M059J (cell line): ENCODE measurements around the gene DLST. TPM values are rescaled to one million over a fixed set of nuclear protein-coding genes. Genes with fewer than 3 reads are reported as not detected.

Source experiments
- DNase-seq: peaks from one replicate; pipeline ENCODE4 v3.0.0-alpha.2; 2012; ENCODE audit warnings: low read depth
- total RNA-seq: library from RNA; depleted of rRNA; stranded (reverse); fragments of >200 nt; shearing (Covaris generic); gene quantifications from 2 replicates; pipeline ENCODE4 v1.2.3, GENCODE V29; 2014; rRNA removed

Gene DLST
- 28.5 and 36.1 TPM in 2 replicates for total RNA-seq

DNA sequence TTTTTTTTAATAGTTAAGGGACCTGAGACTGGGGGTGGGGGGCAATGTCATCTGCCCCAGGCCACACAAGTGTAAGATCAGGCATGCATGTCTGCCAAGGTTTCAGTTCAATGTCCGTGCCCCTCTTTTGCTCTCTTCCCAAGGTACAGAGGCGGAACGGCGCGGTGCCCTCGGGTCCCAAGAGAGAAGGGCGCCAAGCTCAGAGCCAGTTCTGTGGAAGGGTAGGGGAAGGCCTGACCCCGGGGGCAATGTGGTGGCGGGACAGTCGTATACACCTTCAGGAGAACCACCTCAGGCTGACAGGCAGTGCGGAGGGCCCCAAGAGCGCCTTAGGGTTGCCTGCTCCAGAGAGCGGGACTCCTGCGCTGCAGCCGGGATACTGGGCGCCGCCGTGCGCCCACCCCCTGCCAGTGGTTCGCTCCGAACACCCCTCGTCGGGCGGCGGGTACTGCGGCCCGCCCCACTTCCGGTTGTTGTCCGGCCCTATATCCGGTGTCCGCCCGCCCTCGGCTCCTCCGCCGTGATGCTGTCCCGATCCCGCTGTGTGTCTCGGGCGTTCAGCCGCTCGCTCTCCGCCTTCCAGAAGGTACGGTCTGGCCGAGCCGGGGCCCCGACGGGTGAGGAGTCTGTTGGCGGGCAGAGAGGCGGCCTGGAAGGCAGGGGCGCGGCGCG is at the start of gene DLST:
Gene DLST (plus strand): TSS at position 486 of the 672 bp plus-strand sequence. CDS start 38 bp downstream, at position 524.
- peak; percentile 78 for DNase-seq

GRCh38 chr14:74832849-74833248 is 48.9 kb upstream of the DLST start:
- DNase-seq: no peak

- peak; percentile 50 for DNase-seq
Measured at GRCh38 chr14:74834692-74835392, 46.9 kb upstream of the DLST start.

- DNase-seq: no peak
Measured at GRCh38 chr14:74835645-74836250, 46.0 kb upstream of the DLST start.

DNA sequence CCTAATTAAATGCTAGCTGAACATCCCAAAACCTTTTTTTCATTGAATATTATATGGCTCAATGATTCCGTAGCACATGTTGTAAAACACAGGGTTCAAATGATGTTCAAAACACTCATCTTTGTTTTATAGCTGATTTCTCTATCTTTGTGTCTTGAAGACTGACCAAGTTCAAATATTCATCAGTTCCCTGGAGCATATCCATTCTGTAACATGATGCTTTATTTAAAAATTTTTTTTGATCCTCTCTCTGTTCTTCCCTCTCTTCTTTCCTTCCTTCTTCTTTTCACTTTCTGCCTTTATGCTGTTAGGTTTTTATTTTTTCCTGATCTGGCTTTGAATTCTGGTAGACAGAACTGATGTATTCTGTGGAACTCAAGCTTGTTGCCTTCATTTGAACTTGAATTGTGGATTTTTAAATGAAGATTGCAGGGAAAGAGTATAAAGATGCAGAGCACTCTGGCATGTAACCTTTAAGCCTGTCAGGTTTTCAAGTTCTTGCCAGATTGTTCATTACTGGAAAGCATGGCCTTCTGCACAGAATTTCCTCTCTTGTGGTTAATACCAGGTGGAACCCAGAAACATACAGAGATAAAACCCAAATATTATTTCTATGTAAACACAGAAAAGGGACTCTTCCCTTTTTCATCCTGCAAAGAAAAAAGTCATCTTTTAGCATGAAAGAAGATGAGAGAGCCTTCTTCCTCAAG is 45.3 kb upstream of the DLST start:
- no peak for DNase-seq

GRCh38 chr14:74838166-74838565 is 43.5 kb upstream of the DLST start:
- no peak for DNase-seq

DNA sequence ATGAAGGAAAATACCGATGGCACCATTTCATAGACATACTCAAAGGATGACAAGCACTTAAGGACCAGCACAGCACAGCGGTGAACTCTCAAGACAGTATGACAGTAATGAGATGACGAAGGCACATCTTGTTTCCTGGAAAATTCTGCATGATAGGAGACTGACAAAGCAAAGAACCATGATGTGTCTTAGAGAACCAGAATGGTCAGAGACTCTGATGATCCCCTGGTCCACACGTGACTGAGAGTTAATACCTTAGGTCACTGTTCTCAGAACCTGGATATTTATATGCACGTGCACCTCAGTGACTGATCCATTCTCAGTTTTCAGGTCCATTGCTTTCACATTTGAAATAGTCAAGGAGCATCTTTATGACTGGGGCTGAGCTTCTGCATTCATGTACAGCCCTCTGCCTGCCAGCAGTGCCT is 41.1 kb upstream of the DLST start:
- no peak for DNase-seq

DNA sequence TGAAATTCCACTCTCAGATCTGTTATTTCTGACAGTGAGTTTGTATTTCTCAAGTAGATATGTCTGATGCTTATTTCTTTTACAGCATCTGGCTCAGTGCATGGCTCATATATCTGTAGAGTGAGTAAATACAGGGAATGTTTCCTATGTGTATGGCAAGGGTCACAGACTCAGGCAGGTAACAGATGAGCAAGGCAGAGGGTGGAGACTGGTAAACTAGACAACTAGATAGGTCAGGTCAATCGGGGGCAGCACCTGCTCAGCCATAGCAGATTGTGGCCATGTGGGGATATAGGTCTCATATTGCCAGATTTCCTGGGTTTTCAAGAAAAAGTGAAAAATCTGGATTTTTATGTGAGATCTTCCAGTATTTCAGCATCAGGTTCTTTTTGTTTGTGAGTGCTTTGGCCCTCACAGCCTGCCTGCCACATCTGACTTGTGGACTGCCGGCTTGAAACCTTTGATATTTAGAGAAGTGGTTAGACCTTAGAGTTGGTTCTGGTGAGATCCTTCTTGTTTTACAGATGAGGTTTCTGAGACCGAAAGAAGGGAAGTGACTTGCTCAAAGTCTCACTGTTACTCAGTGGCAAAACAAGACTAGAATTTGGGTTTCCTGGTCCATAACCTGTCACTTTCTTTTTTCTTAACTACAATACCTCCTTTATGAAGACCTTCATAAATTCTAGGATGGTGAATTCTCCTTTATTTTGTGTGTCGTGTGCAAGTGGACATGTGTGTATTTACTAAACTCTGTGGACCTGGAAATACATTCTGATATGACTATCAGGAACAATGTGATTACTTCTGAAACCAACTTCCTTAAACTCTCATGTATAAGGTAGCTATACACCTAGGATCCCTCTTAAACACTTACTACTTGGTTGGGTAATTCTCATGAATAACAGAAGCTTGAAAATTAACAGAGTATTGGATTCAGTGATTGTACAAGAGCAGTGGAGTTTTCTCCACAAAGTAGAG is 40.2 kb upstream of the DLST start:
- no peak for DNase-seq

GRCh38 chr14:74843653-74844052 is 38.1 kb upstream of the DLST start:
- DNase-seq: no peak

DNA sequence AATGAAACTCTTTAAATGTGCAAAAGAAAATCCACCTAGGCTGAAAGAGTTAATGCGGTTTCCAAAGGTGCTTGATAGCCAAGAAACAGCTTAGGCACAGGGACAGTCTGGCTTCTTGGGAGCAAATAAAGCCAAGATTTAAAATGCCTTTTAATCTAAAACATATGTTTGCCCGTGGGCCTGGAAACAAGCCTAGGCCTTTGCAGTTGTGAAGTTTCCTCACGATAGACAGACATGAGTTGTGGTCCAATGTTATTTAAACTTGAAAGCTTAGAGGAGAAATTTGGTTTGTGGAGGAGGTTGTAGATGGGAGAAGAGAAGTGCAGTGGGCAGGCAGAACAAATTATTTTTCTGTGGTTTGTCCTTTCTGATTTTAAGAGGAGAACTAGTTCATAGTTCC is 35.5 kb upstream of the DLST start:
- DNase-seq: peak; percentile 36

- DNase-seq: peak; percentile 48
Measured at GRCh38 chr14:74846968-74847665, 34.6 kb upstream of the DLST start.

GRCh38 chr14:74848768-74849167 is 32.9 kb upstream of the DLST start:
- DNase-seq: no peak

- DNase-seq: peak; percentile 9
Measured at GRCh38 chr14:74852922-74853530, 28.7 kb upstream of the DLST start.

DNA sequence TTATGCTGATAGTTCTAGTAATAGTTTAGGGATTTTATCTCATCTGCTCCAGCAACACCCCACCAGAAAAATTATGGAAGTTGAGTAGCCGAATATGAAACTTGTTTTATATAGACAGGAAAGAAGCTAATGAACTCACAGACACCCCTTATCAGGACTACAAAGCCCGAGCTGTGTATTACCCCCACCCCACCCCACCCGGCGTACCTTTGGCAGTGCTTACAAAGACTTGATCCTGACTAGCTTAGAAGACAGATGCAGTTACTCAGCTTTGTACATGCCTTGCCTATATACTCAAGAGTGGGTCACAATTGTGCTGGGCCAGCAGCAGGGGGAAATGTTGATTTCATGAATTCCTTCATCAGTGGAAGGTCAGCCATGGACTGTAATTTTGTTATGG is 28.1 kb upstream of the DLST start:
- DNase-seq: no peak

GRCh38 chr14:74855021-74855420 is 26.7 kb upstream of the DLST start:
- DNase-seq: no peak

- no peak for DNase-seq
Measured at GRCh38 chr14:74855945-74856344, 25.8 kb upstream of the DLST start.

DNA sequence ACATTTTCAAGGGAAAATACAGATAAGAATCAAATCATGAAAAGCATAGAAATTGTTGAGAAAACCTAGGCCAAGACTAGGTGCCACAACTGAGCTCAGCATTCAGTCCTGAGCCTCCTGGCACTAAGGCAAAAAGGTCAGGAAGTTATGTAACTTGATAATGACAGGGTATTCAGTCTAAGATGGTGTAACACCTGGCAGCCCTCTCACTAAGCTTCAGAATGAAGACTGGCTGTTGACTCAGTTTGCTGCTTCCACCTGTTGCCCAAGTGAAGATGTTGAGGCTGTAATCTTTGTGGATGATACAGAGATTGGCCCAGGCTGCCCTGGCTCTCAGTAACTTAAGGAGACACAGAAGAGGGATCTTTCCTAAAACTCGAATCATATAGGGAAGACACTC is 25.4 kb upstream of the DLST start:
- DNase-seq: no peak

- no peak for DNase-seq
Measured at GRCh38 chr14:74858022-74858421, 23.7 kb upstream of the DLST start.

- DNase-seq: no peak
Measured at GRCh38 chr14:74859757-74860552, 21.8 kb upstream of the DLST start.
